Measurements from ENCODE around the gene PPP2R2C. TPM values are rescaled to one million over a fixed set of nuclear protein-coding genes. Genes with fewer than 3 reads are reported as not detected.

PPP2R2C gene
- total RNA-seq, 4 donors from 2014 or later: 0.50 to 2.7 (median 1.4) TPM

GRCh38 chr4:6275351-6275750 is 197.1 kb downstream of the PPP2R2C start:
- DNase-seq (ENCODE audit: extremely low spot score): no peak
- intact Hi-C loops (cut with DNase I): no loop called here
- TF ChIP-seq EP300 (IDR thresholded peaks at IDR 0.05) (no peak), CTCF (IDR thresholded peaks at IDR 0.05) (no peak), POLR2A (IDR thresholded peaks at IDR 0.05; ENCODE audit: low read depth) (no peak), POLR2AphosphoS5 (IDR thresholded peaks at IDR 0.05) (no peak)
- H3K9me3 ChIP-seq: no peaks in the 10 kb centered on the region
- H3K27me3 ChIP-seq: no peaks in the 10 kb centered on the region
- no peak overlapping the region for H3K4me3 ChIP-seq
- WGBS: 80% methylated on average over 10 of the region's 10 CpGs
- H3K36me3 ChIP-seq: peaks cover 0 to 31% (median 26%) of the 10 kb centered on the region in 4 donors
- peaks cover 96 to 100% (median 100%) of the 10 kb centered on the region in 4 donors for H3K4me1 ChIP-seq
- peak overlapping the region; percentile 92 to 97 (median 94) for H3K27ac ChIP-seq (replicated peaks in 1 of 4)

- H3K9me3 ChIP-seq: no peaks in the 10 kb centered on the region
- no peak for TF ChIP-seq EP300 (IDR thresholded peaks at IDR 0.05)
- no peak for TF ChIP-seq CTCF (IDR thresholded peaks at IDR 0.05)
- no peak for TF ChIP-seq POLR2AphosphoS5 (IDR thresholded peaks at IDR 0.05)
- no peak for TF ChIP-seq POLR2A (IDR thresholded peaks at IDR 0.05; ENCODE audit: low read depth)
- H3K36me3 ChIP-seq: peaks cover 0 to 14% (median 11%) of the 10 kb centered on the region in 4 donors
- H3K4me3 ChIP-seq: peak overlapping the region in 2 of 4 donors; percentile 8 to 34
- intact Hi-C loops (cut with DNase I): no loop called here
- H3K27ac ChIP-seq (replicated peaks in 1 of 4): peak overlapping the region; percentile 92 to 97 (median 94)
- no peaks in the 10 kb centered on the region for H3K27me3 ChIP-seq
- H3K4me1 ChIP-seq: peaks cover 88 to 92% (median 91%) of the 10 kb centered on the region in 4 donors
- WGBS: 71% methylated on average over 1 of the region's 1 CpG
- no peak for DNase-seq (ENCODE audit: extremely low spot score)
These were observed 198.8 kb downstream of the PPP2R2C start for GRCh38 chr4:6273661-6273990.

GRCh38 chr4:6272863-6273660 is 199.4 kb downstream of the PPP2R2C start:
- peaks cover 0 to 9% (median 7%) of the 10 kb centered on the region in 4 donors for H3K36me3 ChIP-seq
- TF ChIP-seq POLR2AphosphoS5 (IDR thresholded peaks at IDR 0.05): peak in 1 of 2 donors; percentile 81
- no peak for TF ChIP-seq POLR2A (IDR thresholded peaks at IDR 0.05; ENCODE audit: low read depth)
- no peak for TF ChIP-seq CTCF (IDR thresholded peaks at IDR 0.05)
- TF ChIP-seq EP300 (IDR thresholded peaks at IDR 0.05): no peak
- H3K9me3 ChIP-seq: no peaks in the 10 kb centered on the region
- intact Hi-C loops (cut with DNase I): no loop called here
- no peak for DNase-seq (ENCODE audit: extremely low spot score)
- WGBS: 37% methylated on average over 14 of the region's 15 CpGs
- no peaks in the 10 kb centered on the region for H3K27me3 ChIP-seq
- H3K4me3 ChIP-seq: peak overlapping the region in 2 of 4 donors; percentile 8 to 34
- H3K4me1 ChIP-seq: peaks cover 82 to 86% (median 85%) of the 10 kb centered on the region in 4 donors
- H3K27ac ChIP-seq (replicated peaks in 1 of 4): peak overlapping the region; percentile 92 to 97 (median 94)

GRCh38 chr4:6271701-6272465 is 200.5 kb downstream of the PPP2R2C start:
- Histone ChIP-seq H3K9me3 (no peaks in the 10 kb centered on the region), H3K27ac (replicated peaks in 1 of 4) (peak overlapping the region; percentile 92 to 97 (median 94)), H3K4me3 (peak overlapping the region; percentile 86 to 99 (median 96)), H3K27me3 (no peaks in the 10 kb centered on the region), H3K36me3 (no peaks in the 10 kb centered on the region), H3K4me1 (peaks cover 70 to 74% (median 74%) of the 10 kb centered on the region in 4 donors)
- no peak for DNase-seq (ENCODE audit: extremely low spot score)
- TF ChIP-seq POLR2A (IDR thresholded peaks at IDR 0.05; ENCODE audit: low read depth) (no peak), EP300 (IDR thresholded peaks at IDR 0.05) (no peak), CTCF (IDR thresholded peaks at IDR 0.05) (no peak), POLR2AphosphoS5 (IDR thresholded peaks at IDR 0.05) (peak in 1 of 2 donors; percentile 56)
- intact Hi-C loops (cut with DNase I): no loop called here
- WGBS: 51% methylated on average over 13 of the region's 15 CpGs
